GM19238 (cell line): ENCODE results near the gene LRRC3.

Source experiments
- DNase-seq: peaks from one replicate; pipeline ENCODE4 v3.0.0; 2011; ENCODE audit warnings: low spot score; ENCODE audit not compliant: insufficient read length

The LRRC3 gene

GRCh38 chr21:44423941-44424607 is 31.2 kb upstream of the LRRC3 start:
- no peak for DNase-seq

GRCh38 chr21:44424608-44425306 is 30.6 kb upstream of the LRRC3 start:
- no peak for DNase-seq

DNA sequence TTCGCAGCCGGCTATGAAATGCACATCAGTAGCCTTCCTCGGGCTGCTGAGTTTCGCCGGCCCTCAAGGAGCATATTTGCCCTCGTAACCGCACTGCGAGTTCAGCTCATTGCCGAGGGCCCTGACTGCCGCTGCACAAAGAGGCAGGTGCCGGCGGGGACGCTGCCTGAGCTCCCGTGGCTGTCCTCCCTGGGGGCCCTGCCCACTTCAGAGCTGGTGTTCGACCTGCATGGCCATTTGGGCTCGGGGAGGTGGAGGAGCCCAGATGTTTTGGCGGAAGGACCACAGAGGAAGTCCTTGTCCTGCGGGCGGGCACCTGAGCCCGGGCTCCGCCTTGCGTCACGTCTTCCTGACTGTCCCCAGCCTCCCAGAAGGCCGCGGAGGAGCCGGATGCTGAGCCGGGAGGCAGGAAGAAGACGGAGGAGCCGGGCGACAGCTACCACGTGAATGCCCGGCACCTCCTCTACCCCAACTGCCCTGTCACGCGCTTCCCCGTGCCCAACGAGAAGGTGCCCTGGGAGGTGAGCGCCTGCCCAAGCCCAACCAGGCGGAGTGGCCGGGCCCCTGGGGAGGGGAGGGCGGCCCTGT is 29.9 kb upstream of the LRRC3 start:
- no peak for DNase-seq

GRCh38 chr21:44425895-44426662 is 29.2 kb upstream of the LRRC3 start:
- no peak for DNase-seq

DNA sequence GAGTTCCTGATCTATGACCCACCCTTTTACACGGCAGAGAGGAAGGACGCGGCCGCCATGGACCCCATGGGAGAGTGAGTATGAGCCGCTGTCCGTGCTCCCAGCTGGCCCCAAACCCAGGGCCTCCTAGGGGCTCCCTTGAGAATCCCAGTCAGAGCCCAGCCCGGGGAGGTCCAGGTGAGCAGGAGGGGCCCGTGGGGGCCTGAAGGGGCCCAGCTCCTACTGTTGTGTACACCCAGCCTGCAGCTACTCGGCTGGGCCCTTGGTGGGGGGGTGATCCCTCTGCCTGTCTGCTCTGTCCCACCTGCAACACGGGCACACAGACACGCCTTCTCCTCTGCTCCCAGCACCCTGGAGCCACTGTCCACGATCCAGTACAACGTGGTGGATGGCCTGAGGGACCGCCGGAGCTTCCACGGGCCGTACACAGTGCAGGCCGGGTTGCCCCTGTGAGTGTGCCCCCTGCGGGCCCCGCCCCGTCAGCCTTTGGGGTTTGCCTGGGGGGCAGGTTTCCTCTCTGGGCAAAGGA is 28.6 kb upstream of the LRRC3 start:
- no peak for DNase-seq

DNA sequence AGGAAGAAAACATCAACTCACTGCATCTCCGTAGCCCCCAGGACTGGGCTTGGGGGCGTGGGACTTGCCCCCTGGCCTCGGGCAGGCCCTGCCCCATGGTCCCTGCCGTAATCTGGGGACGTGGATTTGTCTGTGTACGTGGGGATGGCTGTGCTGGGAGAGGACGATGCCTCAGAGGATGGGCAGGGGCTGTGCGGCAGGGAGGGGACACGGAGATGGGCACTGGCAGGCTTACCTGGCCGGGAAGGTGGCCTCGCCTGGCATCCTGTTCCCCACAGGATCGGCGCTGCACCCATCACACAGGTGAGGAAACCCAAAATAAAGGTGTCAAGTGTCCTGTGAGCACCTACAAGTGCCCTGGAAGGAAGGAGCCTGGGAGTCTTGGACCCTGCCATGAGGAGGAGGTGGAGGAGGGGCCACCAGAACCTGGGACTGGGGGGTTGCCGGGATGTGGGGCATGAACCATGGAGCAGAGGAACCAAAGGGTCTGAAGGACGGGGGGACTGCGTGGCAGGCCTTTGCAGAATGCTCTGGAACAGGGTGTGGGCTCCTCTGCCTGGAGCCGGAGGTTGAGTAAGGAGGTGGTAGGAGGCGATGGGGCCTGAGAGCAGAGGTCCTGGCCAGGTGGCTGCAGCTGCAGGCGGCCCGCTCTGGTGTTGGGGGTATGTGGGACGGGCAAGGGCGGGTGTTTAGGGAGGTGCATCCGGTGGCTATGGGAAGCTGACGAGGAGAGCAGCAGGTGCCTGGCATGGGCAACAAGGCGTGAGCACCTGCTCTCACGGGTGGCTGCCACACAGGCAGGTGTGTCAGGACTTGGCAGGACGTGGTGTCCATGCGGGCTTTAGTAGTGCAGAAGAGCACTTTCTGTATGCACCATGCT is 27.8 kb upstream of the LRRC3 start:
- no peak for DNase-seq

GRCh38 chr21:44428281-44428960 is 26.9 kb upstream of the LRRC3 start:
- DNase-seq, result no peak

- no peak for DNase-seq
Measured at GRCh38 chr21:44429894-44430293, 25.4 kb upstream of the LRRC3 start.

DNA sequence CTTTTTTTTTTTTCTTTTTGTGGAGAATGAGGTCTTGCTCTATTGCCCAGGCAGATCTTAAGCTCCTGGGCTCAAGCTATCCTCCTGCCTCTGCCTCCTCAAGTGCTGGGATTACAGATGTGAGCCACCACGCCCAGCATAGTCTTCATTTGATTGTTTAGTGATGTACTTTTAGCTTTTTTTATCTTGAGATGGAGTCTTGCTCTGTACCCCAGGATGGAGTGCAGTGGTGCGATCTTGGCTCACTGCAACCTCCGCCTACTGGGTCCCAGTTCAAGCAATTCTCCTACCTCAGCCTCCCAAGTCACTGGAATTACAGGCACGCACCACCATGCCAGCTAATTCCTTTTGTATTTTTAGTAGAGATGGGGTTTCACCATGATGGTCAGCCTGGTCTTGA is 24.0 kb upstream of the LRRC3 start:
- DNase-seq, result no peak

GRCh38 chr21:44432841-44433790 is 22.2 kb upstream of the LRRC3 start:
- DNase-seq, result no peak

DNA sequence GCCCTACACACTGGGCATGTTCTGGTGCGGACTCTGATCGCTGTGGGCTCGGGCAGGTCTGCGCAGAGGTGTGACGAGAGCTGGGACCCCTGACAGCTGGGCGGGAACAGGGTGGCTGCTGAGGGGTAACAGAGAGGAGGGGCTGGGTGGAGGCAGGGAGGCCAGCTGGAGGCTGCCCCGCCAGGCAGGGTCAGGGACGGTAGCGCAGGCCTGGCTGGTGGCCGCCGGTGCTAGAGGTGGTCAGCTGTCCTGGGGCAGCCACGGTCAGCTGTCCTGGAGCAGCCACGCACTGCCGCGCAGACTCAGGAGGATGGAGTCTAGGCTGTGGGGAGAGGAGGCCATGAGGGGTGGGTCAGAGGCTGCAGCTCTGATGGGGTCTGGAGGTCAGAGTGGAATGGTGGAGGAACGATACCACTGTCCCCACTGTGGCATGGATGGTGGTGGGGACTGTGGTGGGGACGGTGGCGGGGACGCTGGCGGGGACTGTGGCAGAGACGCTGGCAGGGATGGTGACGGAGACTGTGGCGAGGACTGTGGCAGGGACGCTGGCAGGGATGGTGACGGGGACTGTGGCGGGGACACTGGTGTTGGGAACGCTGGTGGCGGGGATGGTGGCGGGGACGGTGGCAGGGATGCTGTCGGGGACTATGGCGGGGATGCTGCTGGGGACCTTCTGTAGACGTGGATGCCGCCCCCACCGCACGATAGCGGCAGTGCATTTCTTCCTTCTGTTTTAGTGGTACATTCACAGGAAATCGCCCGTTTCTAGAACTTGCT is 21.3 kb upstream of the LRRC3 start:
- DNase-seq, result no peak

- no peak for DNase-seq
Measured at GRCh38 chr21:44434568-44434925, 20.8 kb upstream of the LRRC3 start.

DNA sequence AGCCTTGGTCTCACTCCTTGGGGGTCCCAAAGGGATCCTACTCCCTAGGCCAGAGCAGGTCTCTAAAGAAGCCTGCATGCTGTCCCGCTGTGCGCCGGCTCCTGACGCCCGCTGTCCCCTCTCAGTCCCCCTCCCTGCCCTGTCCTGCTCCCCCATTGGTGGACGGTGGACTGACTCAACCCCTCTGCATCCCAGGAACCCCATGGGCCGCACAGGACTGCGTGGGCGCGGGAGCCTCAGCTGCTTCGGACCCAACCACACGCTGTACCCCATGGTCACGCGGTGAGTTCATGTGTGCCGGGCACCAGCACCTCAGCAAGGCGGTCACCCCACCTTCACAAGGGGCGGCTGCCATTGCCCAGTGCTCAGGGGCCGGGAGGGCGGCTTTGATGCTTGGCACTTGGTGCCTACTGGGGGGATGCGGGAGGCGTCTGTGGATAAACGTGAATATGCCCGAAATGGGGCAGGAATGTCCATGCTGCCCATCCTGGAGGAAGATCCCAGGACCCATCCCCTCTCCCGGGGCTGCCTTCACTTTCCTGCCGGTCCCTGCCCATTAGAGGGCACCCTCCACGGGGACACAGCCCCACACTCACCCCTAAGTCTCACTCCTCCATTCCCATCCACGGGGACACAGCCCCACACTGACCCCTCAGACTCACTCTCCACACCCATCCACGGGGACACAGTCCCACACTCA is 20.2 kb upstream of the LRRC3 start:
- no peak for DNase-seq

DNA sequence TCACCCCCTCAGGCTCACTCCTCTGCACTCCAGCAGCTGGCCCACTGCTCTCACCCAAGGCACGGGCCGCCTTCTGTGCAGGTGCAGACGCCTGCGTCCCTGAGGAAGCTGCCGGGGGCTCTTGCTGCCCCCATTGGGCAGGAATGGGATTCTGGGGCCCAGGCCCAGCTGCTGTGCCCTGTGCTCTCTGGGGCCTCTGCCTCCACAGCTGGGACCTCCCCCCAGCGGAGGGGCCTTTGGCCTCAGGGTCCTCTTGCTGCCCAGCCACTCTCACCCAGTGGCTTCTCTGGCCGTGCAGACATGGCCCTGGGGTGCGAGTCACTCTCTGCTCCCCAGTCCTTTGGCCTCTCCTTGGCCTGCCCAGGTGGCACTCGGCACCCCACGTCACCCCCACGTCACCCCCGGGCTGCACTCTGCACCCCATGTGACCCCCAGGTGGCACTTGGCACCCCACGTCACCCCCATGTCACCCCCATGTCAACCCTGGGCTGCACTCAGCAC is 19.1 kb upstream of the LRRC3 start:
- DNase-seq, result no peak

- DNase-seq, result no peak
Measured at GRCh38 chr21:44436958-44437357, 18.4 kb upstream of the LRRC3 start.

GRCh38 chr21:44437371-44437695 is 18.0 kb upstream of the LRRC3 start:
- no peak for DNase-seq

DNA sequence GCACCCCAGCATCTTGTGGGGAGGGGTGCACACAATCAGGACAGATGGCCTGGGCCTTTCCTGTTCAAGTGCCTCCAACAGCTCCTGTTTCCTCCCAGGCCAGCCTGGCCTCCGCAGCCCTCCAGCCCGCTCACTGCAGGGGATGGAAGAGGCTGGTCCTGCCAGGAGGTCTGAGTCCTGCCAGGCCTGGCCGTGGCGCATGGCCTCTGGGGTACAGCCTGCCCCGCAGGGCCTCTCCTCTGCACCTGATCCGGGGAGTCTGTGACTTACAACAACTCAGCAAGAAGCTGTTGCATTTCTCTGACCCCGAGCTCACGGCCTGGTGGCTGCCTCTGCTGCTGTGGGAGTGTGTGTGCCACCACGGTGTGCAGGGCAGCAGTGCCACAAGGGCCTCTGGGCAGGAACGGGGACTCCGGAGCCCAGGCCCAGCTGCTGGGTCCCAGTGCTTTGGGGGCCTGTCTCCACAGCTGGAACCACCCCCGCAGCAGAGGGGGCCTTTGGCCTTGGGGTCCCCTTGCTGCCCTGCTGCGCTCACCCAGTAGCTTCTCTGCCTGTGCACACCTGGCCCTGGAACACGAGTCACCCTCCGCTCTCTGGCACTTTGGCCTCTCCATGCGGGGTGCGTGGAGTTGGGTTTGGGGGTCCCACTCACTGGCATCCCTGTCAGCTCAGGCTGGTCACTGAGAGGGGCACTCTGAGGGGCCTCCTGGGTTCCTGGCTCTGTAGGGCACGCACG is 17.4 kb upstream of the LRRC3 start:
- DNase-seq, result no peak
